GM21723 (cell line): ENCODE measurements around the gene CDK18.

ENCODE experiments used
- ATAC-seq: cut with Tn5 transposase; IDR thresholded peaks from one replicate; pipeline ENCODE4 v1.9.1; 2021; ENCODE audit warnings: mild to moderate bottlenecking, moderate library complexity; ENCODE audit not compliant: unreplicated experiment

The CDK18 gene

GRCh38 chr1:205582046-205582445 lies 77.6 kb downstream of the CDK18 start:
- no peak for ATAC-seq
